ENCODE results near the gene MRM1.

Gene MRM1, protein sequence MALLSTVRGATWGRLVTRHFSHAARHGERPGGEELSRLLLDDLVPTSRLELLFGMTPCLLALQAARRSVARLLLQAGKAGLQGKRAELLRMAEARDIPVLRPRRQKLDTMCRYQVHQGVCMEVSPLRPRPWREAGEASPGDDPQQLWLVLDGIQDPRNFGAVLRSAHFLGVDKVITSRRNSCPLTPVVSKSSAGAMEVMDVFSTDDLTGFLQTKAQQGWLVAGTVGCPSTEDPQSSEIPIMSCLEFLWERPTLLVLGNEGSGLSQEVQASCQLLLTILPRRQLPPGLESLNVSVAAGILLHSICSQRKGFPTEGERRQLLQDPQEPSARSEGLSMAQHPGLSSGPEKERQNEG

DNA sequence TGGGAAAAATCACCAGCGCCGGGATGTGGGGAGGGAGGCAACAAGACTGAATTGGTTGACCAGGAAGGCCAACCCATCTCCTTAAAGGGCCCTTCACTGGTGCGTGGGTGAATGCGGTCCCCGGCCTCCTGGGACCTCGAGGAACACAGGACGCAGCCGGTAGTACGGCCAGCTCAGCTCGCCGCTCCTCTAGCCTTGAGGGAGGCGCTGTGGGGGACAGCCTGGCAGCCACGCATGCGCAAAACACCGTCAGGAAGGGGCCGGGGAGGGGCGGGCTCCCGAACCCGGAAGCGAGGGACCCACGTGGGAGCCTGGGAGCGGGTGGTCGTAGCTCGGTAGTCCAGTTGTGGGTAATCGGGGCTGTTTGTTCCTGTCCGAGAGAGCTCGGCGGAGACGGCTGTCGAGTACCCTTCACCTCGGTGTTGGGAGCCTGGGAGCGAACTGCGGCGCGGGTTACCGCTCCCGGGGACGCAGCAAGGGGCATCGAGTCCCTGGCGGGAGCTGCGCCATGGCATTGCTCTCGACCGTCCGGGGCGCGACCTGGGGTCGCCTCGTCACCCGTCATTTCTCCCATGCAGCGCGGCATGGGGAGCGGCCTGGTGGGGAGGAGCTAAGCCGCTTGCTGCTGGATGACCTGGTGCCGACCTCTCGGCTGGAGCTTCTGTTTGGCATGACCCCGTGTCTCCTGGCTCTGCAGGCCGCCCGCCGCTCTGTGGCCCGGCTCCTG lies at the start of gene MRM1:
TSS of gene MRM1 (plus strand) at position 281 of the 727 bp plus-strand sequence. CDS start at position 509, 228 bp downstream.
- DNase-seq, result peak; percentile 92

GRCh38 chr17:36553459-36553858 lies 47.9 kb upstream of the MRM1 start:
- DNase-seq, result no peak

DNA sequence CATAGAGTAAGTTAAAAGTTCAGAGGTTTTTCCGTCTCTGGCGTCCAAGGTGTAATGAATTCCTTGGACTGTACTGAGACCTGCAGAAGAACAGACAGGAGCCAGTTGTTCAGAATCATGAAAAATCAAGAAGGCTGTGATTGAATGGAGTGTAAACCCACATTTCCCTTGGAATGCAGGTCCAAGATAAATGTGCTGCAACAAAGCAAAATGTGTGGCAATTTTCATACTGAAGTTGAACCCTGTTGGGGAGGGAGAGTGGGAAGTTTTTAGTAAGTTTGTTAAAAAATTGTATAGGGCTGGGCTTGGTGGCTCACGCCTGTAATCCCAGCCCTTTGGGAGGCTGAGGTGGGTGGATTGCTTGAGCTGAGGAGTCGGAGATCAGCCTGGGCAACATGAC lies 35.3 kb upstream of the MRM1 start:
- DNase-seq, result no peak

GRCh38 chr17:36575028-36575427 lies 26.4 kb upstream of the MRM1 start:
- no peak for DNase-seq

DNA sequence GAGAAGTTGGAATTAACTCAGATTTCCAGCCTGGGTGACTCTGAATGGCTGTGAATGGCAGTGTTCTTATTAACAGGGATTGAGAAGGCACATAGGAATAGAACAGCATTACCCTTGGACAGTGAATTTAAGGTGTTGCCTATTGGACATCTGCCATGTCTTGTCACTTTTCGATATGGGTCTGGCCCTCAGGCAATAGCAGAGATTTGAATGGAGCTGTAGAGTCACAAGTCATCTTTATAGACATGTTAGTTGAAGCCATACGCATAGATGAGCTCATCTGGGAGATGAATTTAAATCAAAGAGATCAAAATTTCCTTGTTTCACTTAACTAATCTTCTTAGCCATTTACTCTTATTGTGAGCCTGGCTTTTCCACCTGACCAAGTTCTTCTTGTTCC lies 24.6 kb upstream of the MRM1 start:
- DNase-seq, result no peak

DNA sequence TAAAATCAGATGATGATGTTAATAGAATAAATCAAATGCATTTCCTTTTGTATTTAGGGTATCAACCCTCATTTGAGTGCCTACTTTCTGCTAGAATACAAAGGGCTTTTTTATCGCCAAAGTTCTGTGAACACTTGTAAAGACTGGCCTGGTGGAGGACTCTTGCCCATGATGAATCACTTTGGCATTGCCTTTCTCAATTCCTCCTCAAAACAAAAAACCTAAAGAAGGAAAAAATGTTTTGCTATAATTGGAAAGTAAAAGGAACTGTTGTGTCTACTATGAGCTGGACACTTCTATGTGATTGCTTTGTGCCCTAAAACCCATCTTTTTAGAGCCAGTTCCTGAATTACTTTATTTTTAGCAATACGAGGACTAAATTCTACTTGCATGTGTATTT lies 22.7 kb upstream of the MRM1 start:
- no peak for DNase-seq

DNA sequence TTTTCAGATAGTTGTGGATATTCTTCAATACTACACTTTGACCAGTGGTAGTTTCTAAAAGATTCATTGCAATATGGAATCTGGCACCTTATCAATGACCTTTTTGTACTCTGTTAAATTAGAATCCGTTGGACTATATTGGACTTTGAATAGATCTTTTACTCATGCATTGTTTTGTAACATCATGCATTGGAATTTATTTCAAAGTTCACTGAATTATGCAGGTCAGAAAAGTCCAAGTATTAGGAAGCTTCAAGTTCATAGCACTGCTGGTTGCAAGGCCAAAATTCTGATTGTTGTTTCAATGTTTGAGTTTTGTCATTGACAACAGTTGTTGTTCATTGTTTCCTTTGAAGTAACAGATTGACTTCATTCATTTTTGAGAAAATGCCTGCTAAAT lies 17.6 kb upstream of the MRM1 start:
- no peak for DNase-seq

DNA sequence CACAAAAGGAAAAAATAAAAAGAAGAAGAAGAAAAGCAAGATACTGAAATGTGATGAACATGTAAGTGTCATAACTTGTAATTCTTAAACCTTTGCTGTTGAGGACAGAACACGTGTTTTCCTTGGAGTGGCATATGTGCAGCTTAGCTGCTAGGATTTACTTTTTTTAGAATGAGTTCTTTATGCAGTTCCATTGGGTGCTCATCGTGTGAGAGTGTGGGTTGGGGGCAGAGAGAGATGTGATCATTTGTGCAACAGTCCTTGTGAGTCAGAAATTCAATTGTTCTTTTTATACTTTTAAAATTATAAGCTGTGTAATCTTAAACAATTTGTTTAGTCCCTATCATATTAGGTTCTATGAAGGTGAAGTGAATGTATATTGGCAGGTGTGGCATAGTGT lies 15.2 kb upstream of the MRM1 start:
- no peak for DNase-seq

DNA sequence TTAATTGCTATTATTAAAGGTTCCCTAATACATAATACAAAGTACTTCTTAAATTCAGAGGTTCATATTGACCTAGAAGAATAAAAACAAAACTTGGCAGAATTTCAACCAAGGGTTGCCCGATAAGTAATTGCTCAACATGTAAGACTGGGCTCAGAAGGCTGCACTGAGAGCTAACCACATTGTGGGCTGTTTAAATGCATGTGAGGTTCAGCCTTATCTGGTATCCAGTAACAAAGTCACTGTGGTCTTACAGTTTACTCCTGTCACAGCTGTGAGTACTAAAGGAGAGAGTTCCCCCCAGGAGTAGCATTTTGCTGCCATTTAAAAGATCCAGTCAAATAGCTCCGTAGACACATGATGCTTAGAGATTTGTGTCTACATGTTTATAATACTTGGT lies 11.3 kb upstream of the MRM1 start:
- no peak for DNase-seq

DNA sequence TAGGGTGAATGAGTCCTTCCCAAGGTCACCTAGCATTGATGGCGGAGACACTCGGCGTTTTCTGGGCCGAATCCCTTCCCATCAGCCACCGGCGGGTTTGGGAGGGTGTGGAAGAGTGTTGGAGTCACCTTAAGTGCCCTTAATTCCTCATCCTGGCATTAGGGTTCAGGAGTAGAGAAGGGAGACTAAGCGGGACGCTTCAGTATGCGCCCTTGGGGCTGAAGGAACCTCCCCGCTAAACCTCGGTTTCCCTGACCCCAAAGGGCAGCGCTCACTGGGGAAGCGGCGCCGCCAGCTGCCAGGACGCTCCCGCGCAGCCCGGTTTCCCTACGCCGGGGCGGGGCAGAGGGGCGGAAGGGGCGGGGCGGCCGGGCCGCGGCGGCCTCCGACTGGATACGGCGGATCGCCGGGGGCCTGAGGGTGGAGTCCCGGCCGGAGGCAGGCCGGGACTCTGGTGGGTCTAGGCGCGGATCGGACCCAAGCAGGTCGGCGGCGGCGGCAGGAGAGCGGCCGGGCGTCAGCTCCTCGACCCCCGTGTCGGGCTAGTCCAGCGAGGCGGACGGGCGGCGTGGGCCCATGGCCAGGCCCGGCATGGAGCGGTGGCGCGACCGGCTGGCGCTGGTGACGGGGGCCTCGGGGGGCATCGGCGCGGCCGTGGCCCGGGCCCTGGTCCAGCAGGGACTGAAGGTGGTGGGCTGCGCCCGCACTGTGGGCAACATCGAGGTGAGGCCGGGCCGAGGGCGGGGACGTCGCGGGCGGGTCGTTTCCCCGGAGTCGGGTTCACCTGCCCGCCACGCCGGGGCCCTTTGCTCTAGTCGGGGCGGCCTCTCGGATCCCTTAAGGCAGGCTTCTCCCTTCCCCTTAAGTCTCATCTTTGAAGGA lies 9.7 kb upstream of the MRM1 start, which contains the start of gene DHRS11:
TSS of gene DHRS11 (plus strand) at position 446 of the 882 bp plus-strand sequence. CDS start at position 577, 131 bp downstream.
- DNase-seq, result peak; percentile 75

DNA sequence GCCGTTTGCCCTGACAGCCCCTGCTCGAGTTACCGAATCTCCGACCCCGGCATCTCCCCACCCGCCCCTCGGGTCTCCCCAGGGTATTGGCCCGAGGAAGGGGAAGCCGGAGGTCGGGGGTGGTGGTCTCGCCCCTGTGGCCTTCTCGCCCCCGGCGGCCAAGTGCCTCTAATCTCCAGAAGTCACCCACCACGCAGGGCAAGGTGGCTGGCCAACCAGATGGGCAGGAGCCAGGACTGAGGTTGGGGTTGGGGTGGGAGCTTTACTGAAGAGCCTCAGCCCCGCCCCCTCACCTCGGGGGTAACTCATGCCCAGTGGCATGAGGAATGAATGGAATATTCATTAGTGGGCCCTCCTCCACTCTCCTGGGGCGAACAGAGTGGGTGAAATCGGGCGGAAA lies 9.1 kb upstream of the MRM1 start:
- DNase-seq, result no peak

DNA sequence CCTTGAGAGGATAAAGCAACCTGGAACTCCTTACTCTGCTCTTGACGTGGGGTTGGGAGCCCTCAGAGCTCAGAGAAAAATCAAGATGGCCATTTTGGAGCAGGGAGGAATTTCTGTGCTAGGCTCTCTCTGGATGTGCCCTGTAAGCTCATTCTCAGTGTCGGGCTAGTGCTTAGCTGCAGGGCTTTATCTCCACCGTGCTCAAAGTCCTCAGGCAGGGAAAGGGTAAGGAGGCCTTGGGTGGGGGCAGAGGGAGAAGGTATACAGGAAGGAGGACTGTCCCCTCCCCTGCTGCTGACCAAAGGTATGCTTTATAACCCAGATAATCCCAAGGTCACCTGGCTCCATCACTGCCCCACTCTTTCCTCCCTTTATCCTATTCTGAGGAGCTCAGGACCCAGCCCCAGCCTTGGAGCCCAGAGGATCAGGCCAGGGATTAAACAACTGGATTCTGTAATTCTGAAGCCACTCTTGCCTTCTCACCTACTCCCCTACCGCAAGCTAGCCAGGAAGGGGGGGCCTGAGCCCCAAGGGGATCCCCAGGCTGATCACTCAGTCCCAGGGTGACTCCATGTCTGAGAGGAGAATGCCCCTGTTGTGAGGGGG lies 8.6 kb upstream of the MRM1 start:
- no peak for DNase-seq

DNA sequence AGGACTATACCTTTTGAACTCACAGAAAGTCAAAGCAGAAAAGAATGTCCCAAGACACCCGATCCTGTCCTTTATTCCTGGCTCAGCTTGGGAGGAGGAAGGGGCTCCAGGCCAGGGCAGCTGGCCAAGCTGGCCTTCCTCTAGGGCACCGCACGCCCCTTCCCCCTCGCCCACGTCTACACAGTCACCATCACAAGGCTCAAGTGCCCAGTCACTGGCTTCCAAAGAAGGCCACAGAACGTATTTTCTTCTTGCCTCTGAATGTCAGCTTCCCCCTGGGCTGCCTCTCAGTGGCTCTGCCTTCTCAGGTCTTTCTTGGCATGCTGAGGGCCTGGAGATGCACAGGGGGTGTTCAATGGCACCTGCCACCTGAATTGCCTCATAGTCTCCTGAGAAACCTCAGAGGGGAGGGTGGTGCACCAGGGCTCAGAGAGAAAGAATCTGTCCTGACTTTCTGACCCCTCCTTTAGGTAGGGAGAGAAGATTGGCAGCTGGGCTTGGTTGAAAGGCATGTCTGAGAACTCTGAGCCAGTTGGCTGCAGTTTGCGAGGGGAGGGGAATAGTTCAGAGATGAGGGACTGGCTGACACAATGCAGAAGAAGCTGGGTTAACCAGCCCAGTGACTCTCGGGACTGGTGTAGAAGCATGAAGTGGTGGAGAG lies 7.6 kb upstream of the MRM1 start:
- DNase-seq, result no peak

- no peak for DNase-seq
These were observed 6.6 kb upstream of the MRM1 start for GRCh38 chr17:36594626-36595401.

DNA sequence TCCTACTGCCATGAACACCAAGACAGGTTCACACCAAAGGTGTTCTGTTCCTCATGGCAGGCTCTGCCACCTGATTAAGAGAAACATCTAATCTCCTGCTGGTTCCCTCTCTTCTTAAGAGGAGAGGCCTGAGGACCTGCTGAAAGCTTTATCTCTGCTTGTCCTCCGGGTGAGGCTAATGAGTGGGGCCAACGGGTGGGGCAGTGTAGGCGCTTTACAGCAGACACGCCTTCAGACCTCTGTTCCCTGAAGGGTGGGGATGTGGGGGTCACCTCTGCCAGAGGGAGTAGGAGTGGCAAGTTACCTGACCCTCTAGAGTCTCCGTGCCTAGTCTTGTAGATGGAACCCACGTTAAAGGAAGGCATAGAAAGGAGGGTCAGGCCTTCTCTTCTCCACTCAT lies 4.2 kb upstream of the MRM1 start:
- DNase-seq, result no peak

DNA sequence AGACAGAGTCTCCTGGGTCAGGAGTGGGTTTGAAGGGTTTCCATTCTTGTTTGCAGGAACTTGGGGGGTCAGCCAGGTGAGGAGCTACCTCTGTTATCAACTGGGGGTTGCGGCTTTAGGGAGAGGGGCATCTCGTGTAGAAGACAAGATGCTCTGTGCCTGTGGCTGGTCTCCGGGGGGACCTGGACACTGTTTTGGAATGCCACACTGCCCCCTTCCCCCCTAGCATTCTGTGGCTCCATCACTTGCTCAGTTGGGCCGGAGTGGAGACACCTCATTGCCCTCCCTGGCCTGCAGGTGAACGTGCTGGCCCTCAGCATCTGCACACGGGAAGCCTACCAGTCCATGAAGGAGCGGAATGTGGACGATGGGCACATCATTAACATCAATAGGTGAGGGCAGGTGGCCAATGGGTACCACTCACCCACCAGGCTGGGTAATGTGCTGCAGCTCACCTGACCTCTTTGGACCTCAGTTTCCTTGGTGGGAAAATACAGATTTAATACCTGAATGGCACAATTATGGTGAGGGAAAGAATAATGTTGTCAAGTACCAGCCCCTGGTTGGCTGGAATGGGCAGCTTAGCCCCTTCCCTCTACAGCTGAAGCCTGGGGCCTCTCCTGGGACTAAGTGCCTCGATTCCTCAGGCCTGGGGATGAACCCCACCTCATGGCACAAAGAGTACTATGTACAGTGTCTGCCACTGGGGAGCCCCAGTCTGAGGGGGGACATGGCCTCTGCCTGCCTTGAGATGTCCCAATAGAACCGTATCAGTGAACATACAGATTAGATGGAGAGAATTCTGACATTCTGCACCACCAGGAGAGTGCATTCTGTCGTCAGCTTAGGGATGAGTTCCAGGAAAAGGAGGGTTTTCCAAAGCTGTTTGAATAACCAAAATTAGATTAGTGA lies 3.3 kb upstream of the MRM1 start:
- DNase-seq, result no peak

- no peak for DNase-seq
These were observed 2.4 kb upstream of the MRM1 start for GRCh38 chr17:36598951-36599401.

DNA sequence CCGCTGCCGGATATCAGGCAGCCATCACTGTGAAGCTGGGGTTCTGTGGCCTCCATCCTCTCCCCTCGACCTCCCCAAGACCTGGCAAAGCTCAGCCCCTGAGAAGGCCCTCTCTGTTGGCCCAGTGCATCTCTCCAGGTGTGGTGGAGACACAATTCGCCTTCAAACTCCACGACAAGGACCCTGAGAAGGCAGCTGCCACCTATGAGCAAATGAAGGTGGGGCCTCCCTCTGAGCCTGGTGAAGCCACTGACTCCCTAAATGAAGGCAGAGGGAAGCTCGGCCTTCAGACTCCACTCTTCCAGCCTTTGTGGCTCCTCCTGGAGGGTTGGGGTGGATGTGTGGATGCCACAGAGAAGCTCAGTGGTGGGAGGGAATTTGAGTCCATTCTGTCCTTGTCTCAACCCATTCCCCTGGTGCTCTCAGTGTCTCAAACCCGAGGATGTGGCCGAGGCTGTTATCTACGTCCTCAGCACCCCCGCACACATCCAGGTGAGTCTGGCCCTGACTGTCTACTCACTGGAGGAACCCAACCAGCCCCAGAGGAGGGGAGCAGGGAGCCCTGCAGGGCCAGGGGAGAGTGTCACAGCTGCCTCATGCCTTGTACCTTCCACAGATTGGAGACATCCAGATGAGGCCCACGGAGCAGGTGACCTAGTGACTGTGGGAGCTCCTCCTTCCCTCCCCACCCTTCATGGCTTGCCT lies 1.7 kb upstream of the MRM1 start:
- no peak for DNase-seq

DNA sequence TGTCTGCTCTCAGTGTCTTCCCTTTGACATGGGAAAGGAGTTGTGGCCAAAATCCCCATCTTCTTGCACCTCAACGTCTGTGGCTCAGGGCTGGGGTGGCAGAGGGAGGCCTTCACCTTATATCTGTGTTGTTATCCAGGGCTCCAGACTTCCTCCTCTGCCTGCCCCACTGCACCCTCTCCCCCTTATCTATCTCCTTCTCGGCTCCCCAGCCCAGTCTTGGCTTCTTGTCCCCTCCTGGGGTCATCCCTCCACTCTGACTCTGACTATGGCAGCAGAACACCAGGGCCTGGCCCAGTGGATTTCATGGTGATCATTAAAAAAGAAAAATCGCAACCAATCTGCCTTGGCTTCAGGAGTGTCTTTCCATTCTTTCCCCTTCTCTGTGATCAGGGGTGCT lies 918 bp upstream of the MRM1 start:
- no peak for DNase-seq

- DNase-seq, result no peak
These were observed 464 bp upstream of the MRM1 start for GRCh38 chr17:36600936-36601302.

All from CD4-positive, alpha-beta T cell treated with Interleukin-17A for 1 hour (primary cell).